SHP77 (cell line): ENCODE data around the gene CDHR3.

ENCODE experiments used
- DNase-seq, 2 experiments: peaks; one replicate each; lab custom pipeline; 2025; lab: John Stamatoyannopoulos, UW

CDHR3 gene

DNA sequence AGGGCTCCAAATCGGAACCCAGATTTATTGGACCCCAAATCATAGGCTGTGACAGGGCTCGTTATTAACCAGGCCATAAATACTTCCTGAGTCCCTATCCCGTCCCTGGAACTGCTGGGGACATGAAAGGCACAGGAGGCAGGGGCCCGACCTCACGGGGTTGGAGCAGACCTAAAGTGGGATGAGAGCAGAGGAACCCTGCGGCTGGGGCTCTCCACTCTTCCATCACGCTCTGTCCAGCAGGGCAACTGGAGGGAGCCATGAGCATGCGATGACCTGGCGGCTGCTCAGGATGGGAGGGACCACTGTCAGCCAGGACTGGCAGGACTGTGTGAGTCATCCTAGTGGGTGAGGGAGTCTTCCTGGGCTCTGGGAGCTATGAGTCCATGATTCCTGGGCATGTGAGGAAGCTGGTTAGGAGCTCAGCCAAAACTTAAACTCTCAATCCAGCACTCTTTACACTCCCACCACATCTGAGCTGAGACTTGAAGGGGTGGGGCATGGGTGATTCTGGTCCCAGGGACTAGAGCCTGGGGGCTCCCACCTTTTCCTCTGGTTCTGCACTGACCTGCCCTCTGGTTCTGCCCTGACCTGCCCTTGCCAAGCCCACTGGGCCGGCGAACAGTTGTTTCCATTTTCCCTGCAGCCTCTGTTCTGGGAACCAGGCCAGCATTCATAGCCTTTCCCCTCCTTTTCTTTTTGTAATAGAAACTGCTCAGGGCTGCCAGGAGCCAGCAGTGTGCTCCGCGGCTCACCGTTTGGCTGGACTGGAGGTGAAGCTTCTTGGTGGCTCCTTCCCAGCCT, 101.9 kb downstream of the CDHR3 start:
- DNase-seq: peak; percentile 26 to 29

DNA sequence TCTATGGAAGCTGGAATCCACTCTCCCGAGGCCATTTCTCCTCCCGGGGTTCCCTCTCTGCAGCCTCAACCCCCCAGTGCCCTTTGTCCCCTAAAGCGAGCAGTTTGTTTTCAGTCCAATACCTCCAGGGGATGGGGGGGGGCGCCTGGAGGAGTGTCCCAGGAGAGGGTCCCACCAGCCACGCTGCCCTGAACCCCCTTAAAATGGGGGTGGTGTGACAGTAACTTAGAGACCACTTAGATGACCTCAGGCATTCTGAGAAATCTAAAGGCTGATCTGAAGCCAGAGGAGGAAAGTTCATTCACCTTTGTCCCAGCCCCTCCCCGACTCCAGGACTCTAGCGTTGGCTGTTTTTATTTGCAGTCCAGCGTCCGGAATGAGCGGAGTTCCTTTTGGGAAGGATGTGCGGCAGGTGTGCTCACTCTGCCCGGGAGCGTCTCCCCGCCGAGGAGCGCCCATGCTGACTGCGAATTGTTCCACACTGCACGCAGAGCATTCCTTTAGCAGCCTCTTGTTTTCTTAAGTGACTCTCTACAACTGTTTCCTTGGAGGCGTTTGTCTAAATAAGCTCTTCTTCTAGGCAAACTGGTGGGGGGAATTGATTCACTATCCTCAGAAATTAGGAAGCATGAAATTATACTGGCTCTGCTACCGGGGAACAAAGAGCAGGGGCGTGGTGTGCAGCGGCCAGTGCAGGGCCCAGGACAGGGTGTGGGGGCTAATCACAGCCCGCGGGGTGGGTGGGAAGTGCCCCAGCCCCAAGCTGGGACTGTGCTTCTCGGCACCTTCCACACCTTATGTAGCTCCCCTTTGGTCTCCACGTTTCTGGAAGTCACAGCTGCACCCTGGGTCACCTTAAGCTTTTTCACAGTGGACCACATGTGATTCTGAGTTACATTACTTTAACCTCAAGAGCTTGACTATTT, 102.8 kb downstream of the CDHR3 start:
- DNase-seq: no peak

DNA sequence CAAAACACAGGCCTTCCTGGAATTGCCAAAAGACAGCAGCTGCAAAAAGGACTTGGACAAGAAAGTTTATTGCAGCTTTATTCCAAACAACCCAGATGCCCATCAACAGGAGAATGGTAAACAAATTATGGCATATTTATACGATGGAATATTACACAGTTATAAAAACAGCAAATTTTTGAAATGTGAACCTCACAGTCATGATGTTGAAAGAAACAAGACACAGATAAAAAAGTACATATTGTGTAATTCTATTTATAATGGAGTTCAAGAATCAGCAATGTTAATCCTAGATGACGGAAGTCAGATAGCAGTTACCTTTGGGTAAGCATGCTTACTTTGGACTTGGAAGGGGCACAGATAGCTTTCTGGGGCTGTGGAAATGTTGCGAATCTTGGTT, 104.6 kb downstream of the CDHR3 start:
- DNase-seq: no peak

- no peak for DNase-seq
Observed at GRCh38 chr7:106068538-106068961, 105.5 kb downstream of the CDHR3 start.

DNA sequence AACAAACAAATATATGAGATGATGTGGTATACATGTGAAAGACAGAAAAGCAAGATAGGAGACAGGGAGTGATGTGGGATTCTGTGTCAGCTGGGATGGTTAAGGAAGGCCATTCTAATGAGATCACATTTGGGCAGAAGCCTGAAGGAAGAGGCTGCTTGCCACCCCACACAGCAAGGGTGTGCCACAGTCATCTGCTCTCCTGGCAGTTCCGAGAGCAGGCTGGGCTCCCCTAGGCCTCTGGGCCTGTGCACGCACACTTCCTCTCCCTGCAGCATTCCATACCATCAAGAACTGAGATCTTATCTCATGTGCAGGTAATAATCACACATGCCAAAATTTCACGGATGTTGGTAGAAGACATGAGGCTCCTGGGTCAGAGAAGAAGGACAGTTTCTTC, 105.9 kb downstream of the CDHR3 start:
- no peak for DNase-seq

GRCh38 chr7:106069471-106070200, 106.6 kb downstream of the CDHR3 start:
- no peak for DNase-seq

DNA sequence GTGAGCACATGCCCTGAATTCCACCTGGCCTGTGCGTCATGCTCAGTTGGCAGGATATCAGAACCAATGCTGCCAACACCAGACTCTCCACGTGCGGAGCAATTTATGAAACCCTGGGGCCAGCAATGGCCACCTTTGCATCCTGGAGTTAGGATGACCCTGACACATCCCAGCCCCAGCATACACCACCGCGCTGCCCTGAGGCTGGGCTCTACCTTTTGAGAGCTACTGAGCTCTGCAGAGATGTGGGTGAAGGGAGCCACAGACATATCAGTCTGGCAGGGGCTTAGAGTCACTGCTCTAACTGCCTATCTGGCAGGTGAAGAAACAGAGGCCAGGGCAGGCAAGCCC, 107.1 kb downstream of the CDHR3 start:
- peak in 1 of 2 experiments; percentile 34 for DNase-seq

DNA sequence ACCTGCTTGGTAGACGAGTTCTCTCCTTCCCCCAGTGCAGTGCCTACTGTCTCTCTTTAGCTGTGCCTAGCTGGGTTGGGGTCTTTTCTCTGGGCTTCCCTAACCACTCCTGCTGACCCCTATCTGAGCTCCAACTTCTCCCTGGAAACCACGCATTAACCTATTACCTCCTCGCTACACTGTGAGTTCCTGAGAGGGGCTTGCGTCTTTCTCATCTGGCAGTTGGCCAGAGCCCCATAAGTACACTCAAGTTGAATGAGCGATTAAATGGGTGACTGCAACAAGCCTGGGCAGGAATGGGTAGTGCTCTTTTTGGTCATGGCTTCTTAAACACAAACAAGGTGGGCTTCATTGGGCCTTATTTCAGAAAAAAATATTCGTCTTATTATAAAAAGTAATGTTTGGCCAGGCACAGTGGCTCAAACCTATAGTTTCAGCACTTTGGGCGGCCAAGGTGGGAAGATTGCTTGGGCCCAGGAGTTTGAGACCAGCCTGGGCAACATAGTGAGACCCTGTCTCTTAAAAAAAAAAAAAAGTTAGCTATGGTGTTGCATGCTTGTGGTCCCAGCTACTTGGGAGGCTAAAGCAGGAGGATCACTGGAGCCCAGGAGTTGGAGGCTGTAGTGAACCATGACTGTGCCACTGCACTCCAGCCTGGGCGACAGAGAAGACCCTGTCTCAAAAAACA, 107.6 kb downstream of the CDHR3 start:
- peak in 1 of 2 experiments; percentile 11 for DNase-seq

DNA sequence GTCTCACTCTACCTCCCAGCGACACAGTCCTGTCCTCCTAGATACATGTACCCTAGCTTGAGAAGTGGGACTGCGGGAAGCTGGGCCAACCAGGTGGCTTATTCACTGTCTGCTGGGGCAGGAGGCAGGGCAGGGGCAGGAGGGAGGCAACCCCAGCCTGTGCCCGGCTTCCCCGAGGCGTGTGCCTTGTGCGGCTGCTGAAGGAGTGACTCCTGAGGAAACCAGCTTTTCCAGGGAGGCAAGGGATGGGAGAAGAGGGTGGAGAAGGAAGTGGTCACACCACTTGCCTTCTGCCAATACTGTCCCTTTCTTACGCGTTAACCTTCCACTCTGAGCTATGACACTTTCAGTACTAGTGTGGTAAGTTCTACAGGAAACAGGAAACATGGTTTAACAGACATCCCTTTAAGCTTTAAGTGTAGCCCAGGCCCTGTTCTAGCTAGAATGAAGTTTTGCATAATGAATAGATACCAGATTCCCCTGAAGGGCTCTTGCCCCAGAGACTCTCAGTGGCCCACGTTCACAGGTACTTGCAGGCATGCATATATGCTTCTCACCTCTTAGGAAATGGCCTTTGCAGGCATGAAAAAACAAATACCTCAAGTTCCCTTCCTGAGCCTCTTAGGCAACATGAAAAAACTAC, 108.4 kb downstream of the CDHR3 start:
- DNase-seq: no peak

DNA sequence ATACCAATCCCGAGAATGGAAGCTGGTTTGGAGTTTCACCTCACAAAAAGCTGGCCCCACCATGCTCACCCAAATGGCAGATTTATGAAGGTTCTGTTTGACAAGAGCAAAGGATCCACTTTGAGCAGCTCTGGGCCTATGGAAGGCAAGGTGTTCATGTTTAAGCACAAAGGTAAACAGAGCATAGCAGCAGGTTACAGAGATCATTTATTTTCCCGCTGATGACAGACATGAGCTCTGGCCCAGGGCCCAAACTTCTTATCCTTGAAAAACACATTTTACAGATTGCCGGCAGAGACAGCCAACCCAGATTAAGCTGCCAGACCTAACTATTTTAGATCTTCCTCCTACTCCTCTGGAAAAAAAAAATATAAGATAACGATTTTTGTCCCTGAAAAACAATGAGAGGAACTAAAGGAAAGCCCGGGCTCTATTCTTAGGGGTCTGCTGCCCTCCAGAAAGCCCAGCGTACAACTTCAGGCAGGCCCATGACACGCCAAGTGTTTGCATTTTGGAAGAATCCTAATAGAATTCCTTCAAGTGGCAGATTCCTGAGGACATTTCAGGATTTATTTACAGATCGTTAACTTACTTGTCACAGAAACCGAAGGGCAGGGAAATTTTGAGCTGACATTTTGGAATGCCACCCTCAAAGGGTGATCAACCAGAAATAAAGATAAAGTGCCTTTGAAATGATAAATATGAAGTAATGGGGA, 109.1 kb downstream of the CDHR3 start:
- peak; percentile 59 to 65 for DNase-seq

- no peak for DNase-seq
Observed at GRCh38 chr7:106072715-106073091, 109.6 kb downstream of the CDHR3 start.

DNA sequence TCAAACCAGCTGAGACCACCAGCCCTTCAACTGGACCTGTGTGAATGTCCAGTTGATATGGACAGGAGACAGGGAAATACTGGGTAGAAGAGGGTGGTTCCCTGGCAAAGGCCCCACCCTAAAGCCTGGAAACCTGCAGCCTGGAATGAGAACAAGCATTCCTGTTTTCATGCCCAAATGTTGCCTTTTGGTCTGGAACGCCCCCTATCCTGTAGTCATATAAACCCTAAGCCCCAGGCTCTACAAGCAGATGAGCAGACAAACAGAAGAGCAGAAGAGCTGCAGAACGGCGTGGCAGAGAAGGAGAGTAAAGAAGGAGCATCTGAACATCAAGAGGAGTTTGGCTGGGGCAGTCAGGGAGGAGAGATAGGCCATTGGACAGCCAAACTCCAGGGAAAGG, 110.6 kb downstream of the CDHR3 start:
- DNase-seq: no peak

GRCh38 chr7:106074257-106074656, 111.2 kb downstream of the CDHR3 start:
- DNase-seq: no peak

GRCh38 chr7:106075937-106076336, 112.9 kb downstream of the CDHR3 start:
- no peak for DNase-seq

DNA sequence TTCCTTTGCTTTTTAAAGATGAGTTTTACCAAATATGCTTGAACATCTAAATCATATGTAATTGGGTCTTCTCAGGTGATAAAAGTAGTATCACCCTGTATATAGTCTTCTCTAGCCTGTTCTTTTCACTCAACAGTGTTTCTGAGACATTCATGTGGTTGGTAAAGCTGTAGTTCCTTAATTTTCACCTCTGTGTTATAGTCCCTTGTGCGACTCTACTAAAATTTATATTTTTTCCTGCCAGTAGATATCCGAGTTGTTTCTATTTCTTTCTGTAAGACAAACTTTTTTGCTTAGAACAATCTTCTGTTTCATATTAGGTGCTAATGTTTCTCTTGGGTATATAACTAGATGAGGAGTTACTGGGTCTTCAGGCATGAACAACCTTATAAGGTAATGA, 113.5 kb downstream of the CDHR3 start:
- DNase-seq: no peak

- no peak for DNase-seq
Observed at GRCh38 chr7:106080300-106080987, 117.4 kb downstream of the CDHR3 start.

GRCh38 chr7:106082087-106082854, 119.2 kb downstream of the CDHR3 start:
- no peak for DNase-seq
